Activated CD8-positive, alpha-beta memory T cell treated with anti-CD3 and anti-CD28 coated beads for 24 hours (primary cell): ENCODE measurements around the gene HDGFL2.

Experiments
- DNase-seq: peaks from one replicate; pipeline ENCODE4 v3.0.0-alpha.2; 2020

The HDGFL2 gene

GRCh38 chr19:4445963-4446703 is 26.0 kb upstream of the HDGFL2 start:
- DNase-seq, result no peak

DNA sequence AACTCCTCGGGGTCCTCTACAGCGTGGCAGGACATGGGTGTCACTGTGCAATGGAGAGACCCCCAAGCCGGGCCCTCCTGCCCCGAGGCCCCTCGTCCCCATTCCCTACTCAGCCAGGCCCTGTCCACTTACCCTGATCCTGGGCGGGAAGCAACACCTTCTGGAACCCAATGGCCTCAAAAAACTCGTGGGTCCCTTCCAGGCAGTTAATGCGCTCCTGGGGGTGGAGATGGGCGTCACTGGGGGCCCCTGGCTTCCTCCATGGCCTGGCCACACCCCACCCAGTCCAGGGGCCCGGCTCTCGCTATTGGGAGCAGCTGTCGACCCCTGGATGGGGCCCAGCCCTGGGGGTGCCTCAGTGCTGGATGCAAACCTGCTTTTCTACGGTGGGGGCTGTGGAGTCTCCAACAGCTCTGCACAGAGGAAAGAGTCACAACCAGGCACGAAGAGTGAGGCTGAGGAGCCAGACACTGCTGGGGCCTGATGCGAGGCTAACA is 25.3 kb upstream of the HDGFL2 start:
- DNase-seq, result no peak

DNA sequence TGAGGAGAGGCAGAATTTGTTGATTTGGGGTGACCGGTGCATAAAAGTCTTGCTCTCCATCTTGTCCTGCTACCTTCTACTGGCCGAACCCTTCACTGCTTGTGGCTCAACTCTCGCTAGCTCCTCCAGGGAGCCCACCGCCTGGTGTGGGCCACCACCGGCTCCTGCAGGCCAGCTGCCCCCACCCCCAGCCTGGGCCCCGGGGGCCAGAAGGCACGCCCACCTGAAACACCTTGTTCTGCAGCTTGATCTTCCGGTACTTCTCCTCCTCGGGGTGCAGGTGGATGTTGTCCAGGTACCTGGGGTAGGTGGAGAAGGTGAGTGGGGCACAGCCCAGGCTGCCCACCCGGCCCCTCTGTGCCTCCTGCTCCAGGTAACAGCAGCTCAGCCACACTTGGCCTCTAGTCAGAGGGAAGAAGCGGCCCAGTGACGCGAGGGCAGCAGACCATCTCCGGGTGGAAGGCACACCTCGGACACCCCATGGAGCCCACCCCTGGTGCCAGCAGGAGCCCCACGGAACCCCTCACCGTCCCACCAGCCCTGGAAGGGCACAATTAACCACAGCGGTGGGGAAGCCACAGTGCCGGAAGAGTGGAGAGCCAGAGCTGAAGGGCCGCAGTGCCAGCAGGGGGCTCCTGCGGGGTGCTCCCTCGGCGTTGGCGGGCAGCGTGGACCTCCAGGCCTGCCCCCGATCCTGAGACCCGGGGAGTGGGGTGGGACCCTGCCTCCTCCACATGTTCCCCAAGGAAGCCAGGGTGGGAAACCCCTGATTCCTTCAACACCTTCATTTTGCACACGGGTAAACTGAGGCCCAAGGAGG is 24.6 kb upstream of the HDGFL2 start:
- DNase-seq, result no peak

GRCh38 chr19:4448147-4448985 is 23.7 kb upstream of the HDGFL2 start:
- no peak for DNase-seq

- no peak for DNase-seq
Observed at GRCh38 chr19:4449022-4449638, 23.0 kb upstream of the HDGFL2 start.

DNA sequence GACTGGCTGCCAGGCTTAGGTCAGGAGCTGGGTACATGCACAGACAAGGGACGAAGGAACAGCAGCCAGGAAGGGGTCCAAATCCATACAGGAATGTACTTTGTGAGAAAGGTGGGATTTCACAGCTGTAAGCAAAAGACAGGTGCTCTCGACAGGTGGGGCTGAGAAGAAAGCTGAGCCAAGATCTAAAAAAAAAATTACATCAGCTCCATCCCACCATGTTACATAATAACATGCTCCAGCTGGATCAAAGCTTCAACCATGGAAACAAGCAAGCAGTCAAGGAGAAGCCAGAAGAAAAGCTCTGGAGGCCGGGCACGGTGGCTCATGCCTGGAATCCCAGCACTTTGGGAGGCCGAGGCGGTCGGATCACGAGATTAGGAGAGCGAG is 22.5 kb upstream of the HDGFL2 start:
- DNase-seq, result no peak

- no peak for DNase-seq
Observed at GRCh38 chr19:4452230-4452990, 19.7 kb upstream of the HDGFL2 start.

DNA sequence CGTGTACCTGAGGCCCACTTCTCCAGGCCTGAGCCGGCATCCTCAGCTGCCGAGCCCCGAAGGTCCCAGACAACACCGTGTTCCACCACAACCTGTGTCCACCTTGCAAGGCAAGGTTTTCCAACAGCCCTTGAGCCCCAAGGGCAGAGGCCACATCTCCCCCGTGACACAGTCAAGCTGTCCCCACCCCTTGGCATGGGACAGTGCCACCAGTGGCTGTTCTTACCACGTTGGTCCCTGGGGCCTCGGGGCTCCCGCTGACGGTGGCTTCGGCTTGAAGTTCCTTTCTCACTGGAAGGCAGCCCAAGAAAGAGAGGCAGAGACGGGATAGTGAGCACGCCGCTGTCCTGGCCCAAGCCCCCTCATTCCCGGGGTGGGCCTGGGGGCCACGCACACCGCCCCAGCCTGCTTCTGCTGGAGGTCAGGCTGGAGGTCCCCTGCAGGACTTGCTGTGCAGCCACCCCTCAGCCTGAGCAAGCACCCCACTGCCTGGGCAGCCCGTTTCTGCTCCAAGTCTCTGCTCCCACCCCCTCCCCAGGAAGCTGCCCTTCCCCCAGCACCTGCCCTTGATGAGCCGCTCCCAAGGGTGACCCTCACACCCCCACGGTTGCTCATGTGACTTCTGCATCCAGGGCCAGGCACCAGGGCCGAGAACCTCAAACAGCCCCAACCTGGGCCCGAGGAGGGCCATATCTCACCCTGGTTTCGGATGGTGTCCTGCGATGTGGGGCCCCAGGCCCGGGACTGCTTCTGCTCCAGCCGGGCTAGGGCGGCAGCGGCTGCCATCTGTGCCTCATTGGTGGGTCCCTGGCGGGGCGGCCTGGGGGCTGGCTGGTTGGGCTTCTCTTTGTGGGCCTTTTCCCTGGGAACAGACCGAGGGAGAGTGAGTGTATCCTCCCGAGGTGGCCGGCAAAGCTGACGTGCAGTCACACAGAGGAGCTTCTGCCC is 18.6 kb upstream of the HDGFL2 start:
- no peak for DNase-seq

DNA sequence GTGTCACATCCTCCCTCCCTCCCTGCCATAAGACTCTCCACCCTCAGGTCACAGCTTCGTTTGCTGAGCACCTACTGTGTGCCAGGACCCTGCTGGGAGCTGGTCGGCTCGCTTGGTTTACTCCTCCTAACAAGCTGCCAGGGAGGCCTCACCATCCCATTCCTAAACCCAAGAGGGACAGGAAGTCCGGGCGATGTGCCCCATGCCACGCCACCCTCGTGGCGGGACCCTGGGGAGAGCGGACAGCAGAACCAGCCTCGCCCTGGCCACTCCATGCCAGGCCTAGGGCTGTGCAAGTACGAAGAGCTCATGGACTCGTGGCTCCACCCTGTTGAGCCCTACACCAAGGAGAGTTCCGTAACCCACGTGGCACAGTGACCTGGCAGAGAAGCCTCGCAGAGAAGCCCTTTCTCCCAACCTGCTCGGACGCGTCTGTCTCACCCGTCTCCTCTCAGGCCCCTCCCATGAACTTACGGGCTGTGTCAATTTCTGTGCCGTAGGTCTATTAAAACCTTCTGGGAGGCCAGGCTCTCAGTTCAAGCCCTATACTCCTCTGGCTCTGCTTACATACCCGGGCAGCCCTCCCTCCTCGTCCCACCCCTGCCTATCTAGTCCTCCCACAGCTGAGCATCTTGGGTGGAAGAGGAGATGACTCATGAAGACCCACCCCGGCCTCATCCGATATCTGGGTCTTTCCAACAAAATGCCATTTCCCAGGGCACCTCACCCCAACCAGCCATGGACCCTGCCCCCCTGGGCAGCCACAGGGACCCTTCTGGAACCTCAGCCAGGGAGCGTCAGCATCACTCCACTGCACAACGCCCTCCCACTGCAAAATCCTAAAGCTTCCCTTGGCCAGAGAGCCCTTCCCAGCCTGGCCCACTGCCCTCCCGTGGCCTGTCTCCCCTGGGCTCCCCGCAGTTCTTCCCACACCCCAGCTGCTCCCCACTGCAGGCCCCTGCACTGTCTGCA is 17.1 kb upstream of the HDGFL2 start:
- no peak for DNase-seq

DNA sequence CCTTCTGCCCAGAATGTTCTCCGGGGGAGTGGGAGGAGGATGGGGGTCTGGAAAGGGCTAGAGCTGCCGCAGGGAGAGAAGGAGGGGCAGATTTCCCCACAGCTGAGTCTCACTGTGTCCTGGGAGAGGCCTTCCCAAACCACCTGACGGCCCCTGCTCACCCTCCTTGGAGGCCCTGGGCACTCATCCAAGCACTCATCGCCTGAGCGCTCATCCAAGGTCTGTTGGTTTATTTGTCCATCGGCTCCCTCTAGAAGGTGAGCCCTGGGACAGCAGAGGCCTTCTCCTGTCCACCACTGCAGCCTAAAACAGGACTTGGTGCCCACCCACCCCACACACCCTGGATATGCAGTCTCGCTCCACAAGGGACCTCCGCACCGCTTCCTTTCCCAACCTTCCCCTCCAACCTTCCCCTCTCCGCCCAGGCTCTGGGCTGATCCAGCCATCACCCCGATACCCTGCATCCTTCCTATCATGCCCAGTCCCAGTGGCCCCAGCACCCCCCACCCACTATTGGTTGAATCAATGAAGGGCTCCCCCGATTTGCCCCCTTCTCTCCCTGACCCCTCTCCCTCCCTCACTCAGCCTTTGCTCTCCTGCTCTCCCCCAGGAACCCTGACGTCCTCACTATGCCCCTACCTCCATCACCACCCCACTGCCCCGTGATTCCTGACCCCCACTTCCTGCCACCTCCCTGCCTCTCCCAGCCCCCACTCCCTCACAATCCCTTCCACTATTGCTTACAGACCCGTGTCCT is 16.2 kb upstream of the HDGFL2 start:
- DNase-seq, result no peak

GRCh38 chr19:4456476-4456842 is 15.6 kb upstream of the HDGFL2 start:
- no peak for DNase-seq

DNA sequence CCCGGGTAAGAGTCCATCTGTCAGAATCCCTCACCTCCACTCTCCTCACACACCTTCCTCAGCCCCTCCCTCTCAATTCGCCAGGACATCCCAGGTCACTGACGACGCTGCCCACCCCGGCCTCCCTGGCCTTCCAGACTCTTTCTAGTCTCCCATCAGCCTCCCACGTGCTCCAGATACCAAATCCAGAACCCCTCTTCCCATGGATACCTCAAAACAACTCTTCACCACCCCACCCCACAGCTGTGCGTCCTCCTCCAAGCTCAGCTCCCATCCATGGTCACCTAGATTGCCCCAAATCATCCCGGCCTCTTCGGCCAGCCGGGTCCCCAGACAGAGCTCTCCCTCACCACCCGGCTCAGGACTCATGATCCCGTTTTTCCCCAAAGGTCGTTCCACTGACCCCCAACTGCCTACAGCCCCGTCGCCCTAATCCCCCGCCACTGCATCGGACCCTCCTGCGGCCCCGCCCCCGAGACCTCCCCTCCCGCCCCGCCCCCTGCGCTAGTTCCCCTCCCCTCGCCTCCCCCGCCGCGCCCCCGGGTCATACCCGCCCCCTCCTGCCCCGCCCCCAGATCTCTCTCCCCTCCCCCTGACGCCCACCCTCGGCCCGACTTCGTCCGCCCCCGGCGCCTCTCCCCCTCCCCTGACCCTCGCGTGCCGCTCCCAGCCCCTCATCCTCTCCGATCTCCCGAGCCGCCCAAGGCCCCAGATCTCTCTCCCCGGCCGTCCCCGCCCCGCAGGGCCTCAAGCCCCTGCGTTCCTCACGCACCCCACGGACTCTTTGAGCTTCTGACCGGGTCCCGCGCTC is 15.0 kb upstream of the HDGFL2 start:
- no peak for DNase-seq

DNA sequence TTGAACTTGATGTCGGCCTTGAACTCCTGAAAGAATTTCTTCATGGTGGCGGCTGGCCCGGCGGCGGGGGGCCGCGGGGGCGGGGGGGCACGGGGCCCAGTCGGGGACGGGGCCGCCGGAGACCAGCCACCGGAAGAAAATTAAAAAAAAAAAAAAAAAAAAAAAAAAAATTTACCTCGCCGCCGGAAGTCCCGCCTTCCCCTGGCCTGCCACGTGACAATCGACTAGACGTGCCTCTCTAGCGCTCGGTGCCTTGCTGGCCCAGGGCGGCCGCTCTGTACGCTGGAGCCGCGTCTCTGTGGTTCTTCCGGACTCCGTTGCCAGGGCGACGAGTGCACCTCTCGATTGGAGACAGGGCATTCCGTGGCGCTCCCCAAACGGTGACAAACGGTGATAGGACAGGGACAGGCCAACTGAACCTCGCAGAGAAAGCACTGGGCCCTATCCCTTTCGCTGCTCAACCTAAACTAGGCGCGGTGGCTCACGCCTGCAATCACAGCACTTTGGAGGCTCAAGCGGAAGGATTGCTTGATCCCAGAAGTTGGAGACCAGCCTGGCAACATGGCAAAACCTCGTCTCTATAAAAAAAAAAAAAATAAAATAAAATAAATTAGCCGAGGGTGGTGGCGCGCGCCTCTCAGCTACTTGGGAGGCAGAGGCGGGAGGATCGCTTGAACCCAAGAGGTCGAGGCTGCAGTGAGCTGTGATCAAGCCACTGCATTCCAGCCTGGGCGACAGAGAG is 14.3 kb upstream of the HDGFL2 start, which contains the start of gene UBXN6:
TSS of gene UBXN6 (minus strand) at position 141 of the 742 bp plus-strand sequence. CDS start at position 44, 97 bp downstream.
- peak; percentile 98 for DNase-seq

GRCh38 chr19:4464815-4465581 is 7.1 kb upstream of the HDGFL2 start:
- no peak for DNase-seq

DNA sequence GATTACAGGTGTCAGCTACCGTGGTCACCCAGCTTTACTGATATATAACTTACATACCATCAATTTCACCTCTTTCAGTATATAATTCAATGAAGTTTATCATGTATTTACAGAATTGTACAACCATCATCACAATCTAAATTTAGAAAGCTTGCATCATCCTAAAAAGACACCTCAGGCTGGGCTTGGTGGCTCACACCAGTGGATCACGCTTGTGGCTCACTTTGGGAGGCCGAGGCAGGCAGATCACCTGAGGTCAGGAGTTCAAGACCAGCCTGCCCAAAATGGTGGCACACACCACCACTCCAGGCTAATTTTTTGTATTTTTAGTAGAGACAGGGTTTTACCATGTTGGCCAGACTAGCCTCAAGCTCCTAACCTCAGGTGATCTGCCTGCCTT is 4.3 kb upstream of the HDGFL2 start:
- DNase-seq, result no peak
